ENCODE measurements around the gene TTLL11.

Gene TTLL11

DNA sequence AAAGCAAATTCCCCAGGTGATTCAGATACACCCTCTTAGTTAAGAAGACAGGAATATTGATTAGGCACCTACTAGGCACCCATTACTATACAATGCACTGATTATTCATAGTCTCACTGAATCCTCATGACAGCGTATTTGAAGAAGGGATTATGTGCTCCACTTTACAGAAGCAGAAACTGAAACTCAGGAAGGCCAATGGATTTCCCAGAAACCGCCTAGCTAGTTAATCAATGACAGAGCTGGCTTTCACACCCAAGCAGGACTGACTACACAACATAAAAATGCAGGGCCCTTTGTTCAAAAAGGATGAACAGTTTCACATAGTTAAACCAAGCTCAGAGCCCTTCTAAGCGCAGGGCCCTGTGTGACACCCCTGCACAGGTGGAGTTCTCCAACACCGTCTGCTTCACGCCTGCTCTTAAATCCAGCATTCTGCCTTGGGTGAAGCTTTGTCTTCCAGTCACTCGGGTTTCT lies 117.3 kb downstream of the TTLL11 start:
- DNase-seq (ENCODE audit: low read depth, low spot score): no peak

DNA sequence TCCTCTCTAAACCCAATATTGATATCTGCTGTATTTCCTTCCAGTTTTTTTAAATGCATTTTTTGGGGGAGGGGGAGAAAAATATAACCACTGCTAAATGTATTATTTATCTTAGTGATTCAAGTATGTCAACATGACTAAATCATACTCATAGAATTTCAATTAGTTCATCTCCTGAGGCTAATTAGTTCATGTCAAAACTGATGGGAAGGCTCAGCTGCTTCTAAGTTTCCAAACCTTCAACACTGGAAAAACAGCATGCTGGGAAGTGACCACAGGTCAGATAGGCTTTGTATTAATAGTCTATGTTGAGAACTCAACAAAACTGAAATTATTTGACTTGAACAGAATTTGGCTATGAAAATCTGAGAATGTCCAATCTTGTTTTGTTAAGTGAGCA lies 118.7 kb downstream of the TTLL11 start:
- no peak for DNase-seq (ENCODE audit: low read depth, low spot score)

DNA sequence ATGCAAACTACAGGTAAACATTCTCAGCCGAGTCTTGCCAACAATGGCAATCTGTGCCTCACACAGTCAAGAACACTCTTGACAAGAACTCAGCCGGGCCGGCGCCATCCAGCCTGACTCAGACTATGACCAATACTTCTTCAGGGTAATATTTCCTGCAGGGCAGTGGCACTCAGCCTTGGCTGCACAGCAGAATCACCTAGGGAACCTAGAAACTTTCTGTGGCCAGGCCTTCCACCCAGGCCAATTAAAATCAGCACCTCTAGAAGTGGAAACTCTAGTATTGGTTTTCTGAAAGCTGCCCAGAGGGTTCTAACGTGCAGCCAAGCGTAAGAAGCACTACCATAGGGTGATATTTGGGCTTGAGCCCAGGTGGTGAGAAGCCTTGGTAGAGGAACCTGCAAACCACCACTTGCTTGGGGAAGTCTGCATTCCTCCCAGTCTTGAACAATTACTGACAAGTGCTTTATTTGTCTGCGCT lies 120.6 kb downstream of the TTLL11 start:
- no peak for DNase-seq (ENCODE audit: low read depth, low spot score)

DNA sequence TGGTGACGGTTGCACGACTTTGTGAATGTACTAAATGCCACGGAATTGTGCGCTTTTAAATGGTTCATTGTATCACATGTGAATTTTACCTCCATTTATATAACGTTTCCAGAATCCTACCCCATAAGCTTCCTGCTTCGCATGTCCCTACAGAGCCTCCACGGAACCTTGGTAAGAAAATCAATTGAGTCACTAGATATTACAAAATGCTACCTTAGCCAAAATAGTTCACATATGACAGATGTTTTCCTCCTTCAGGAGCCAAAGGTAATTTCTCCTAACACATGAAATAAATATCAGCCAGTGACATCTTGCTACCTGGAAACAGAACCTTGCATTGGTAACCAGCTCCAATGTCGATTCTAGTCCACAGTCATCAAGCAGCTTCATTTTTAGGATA lies 125.1 kb downstream of the TTLL11 start:
- no peak for DNase-seq (ENCODE audit: low read depth, low spot score)

DNA sequence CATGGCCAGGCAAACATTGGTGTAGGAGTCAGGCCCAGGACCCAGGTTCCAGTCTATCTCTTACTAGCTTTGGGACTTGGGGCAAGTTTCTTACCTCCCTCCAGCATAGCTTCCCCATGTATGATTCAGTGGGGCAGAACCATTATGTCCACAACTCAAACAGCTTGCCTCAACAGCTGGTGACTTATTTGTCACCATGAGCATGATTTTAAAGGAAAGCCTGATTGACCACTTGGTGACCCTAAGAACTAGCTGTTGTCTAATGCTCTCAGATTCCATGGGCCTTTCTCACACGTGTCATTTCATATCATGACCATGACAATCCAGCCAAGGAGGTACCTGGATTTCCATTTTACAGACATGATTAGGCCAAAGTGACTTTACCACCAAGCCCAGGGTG lies 126.4 kb downstream of the TTLL11 start:
- no peak for DNase-seq (ENCODE audit: low read depth, low spot score)

DNA sequence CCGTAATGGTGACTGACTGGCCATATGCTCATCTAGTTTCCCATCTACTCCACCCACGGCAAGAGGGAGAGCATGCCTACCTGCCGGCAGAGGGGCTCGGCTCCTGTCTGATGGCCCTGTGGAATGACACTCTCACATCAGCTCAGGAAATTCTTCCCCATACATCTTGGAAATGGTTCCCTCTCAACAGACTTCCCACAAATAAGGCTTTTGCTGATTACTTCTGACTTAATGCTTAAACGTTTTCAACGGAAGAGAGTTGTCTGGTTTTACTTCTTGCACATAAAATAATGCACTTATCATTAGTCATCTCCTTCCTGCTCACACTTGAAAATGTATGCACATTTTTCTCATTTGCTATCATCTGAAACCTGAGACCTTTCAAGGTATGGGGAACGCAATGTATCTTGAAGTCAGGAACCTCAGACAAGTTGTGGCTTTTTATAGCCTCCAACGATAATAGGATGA lies 129.5 kb downstream of the TTLL11 start:
- no peak for DNase-seq (ENCODE audit: low read depth, low spot score)

DNA sequence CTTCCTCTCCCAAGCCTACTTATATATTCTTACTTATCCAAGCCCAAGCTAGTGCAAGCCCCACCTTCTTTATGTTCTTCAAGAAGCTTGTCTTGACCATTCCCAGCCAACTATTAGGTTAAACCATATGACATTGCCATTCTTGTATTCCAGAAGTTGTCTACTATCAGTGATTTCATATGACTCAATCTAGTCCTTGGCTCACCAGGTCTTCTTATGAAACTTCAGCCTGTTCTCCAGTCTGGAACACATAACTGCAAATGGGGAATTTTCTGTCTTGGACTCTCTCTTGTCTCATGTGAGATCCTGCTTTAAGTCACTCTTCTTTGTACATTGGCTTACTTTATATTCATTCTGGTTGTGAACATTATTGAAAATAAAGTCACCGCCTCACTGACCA lies 130.7 kb downstream of the TTLL11 start:
- DNase-seq (ENCODE audit: low read depth, low spot score): no peak

DNA sequence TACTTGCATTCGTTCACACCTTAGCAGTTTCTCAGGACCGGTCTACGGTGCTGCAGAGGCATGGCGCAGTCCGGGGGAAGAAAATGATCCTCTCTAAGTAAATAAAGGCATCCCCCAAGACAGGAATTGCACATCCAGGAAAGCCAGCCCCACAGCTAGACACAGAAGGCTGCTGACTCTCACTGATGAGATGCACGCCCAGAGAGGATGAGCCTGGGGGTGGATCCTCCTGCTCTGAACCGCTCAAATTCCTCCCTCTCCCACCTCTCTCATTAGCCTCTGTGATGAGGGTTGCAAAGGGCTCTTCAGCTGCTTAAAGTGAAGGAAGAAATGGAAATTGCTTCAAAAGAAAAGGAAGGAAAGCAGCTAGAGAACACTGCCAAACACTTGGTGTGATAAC lies 132.4 kb downstream of the TTLL11 start:
- DNase-seq (ENCODE audit: low read depth, low spot score): no peak

DNA sequence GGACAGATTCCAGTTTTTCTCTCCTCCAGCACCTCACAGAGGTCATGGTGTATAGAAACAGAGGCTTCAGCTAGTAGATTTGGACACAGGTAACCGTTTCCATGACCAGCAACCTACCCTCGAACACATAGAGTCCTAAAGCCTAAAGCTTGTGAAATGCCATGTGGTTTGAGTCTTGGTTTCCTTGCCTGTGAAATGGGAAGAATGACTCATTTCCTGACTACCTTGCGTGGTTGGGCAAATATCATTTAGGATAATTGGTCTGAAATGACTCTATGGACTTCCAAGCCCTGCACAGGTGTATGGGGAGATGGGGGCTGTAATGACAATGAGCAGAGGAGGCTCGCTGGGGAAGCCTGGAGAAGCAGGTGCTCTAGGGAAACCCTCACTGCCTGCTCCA lies 134.6 kb downstream of the TTLL11 start:
- DNase-seq (ENCODE audit: low read depth, low spot score): no peak

DNA sequence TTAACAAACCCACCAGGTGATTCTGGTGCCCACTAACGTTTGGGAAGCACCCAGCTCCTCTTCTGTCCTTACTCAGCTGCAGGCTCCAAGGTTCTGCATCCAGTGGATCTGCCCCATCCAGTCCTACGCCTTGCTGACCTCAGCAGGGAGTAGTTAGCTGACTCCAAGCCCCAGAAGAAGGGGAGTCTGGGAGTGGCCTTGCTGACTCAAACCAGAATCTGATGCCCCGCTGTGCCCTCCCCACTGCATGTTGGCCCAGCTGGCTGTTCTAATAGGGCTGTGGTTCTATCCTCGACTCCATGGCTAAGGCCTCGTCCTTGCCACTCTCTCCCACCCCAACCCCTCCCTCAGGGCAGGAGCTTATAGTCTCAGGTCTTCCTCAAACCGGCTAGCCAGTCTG lies 136.3 kb downstream of the TTLL11 start:
- no peak for DNase-seq (ENCODE audit: low read depth, low spot score)

DNA sequence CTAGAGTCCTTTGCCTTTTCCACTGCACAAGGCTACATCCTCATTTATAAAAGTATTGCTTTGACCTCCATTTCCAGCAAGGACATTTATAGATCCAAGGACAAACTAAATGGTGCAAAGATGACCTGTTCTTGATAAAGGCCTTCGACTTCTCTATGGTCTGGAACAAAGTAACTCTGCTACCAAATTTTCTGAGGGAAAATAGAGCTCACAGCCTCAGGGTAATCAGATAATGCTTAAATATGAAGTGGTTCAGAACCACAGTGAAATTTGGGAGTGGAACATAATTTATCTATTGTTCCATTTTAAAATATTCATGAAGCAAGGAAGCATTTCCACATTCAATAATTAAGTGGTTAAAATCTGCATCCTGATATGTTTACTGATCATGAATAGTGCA lies 137.5 kb downstream of the TTLL11 start:
- no peak for DNase-seq (ENCODE audit: low read depth, low spot score)

DNA sequence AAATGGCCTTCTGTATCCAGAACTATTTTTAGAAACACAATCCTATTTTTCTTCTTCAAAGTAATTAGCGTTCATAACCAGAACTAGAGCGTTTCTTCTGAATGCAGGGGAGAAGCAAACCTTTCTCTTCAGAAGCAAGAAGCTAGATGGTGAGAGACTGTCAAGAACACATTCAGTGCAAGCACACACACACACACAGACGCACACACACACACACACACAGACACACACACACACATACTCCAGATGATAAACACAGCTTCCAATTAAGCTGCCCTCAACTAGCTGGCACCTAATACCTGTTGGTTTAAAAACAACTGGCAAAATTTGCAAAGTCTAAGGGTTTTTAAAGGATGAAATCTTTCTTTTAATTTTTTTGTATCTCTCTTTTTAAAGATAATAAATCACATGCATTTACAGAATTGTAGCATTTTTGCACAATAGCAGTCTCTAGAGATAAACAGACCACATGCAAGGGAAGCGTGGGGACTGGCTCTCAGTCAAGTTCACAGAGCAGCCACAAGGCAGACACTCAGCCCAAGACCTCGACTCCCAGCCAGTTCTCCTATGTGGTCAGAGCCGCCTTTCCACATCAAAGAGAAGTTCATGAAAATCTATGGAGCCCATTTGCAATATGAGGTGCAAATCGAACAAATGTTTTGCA lies 138.5 kb downstream of the TTLL11 start:
- DNase-seq (ENCODE audit: low read depth, low spot score): no peak

DNA sequence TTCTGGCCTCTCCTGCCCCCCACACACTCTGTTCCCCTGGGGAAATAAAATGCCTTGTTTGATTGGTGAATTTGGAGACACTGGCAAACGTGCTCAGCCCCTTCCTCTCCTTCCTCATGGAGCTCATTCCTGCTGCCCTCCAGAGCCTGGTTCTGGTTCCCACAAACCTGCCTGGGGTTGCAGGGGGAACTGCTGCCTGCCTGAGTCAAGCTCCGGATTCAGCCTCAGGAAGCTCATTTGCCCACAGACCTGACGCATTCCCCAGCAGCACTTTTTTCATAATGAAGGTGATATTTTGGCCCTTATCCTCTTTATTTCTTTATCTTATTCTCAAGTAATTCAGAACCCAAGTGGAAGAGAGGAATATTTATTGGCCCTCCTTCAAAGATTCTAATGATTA lies 140.5 kb downstream of the TTLL11 start:
- DNase-seq (ENCODE audit: low read depth, low spot score): no peak

DNA sequence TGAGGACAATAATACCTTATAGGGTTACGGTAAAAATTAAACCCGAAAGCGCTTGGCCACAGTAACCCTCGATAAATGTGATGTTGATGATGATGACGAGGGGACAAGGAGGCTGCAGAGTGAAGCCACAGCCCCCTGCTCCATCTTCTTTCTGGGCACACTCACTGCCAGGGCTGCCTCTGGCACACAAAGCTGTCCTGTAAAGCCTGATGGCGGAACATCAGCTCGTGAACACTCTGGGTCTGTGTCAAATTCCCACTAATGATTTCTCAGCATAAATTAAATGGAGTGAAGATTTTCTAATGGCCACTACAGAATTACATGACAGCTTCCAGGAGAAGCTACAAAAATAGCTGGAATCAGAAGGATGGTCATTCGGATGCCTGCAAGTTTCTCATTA lies 142.2 kb downstream of the TTLL11 start:
- no peak for DNase-seq (ENCODE audit: low read depth, low spot score)

DNA sequence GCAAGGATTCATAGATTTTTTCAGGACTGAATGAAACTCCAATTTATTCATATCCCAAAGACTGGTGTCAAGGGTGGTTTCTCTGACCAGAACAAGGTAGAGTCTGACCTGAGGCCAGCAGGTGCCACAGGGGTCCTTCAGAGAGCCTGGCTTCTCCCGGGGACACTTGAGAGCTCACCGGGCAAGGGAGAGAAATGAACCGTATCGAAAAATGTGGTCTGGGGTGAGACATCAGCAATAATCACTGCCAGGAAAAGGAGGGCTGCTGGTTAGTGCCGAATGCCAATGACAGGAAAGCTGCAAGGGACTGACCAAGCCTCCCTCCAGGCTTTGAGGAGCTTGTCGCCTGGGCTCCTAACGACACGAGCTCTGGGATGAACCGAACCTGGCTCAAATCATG lies 142.7 kb downstream of the TTLL11 start:
- no peak for DNase-seq (ENCODE audit: low read depth, low spot score)

DNA sequence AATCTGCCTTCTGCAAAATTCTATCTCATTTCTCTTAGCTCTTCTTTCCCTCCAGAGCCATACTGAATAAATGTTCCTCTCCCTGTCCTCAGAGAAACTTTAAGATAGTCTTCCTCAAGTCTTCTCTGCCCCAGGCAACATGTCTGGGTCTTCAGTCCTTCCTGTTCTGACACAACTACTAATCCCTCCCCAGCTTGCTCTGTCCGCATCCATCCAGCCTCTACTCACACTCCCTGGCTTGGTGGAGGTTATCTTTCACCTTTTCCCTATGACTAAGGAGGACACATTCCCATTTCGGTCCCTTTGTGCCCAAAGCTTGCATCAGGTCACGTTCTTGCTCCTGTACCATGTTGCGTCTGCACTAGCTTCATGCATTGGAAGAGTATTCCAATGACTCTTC lies 143.3 kb downstream of the TTLL11 start:
- DNase-seq (ENCODE audit: low read depth, low spot score): no peak

DNA sequence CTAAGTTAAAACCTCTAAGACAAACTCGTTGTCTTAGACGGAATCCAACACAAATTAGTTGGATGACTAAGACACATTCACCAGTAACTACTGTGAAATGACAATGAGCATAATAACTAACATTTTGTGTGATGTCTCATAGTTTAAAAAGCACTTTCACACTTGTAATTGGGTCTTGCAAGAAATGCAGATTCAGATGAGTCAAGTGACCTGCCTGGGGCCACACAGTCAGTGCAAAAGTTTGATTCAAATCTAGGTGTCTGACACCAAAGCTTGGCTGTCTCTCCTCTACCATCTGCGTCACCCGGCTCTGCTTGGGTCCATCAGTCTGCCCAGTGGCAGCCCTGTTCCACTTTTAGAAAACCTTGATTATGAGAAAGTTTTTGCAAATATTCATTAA lies 143.7 kb downstream of the TTLL11 start:
- no peak for DNase-seq (ENCODE audit: low read depth, low spot score)

DNA sequence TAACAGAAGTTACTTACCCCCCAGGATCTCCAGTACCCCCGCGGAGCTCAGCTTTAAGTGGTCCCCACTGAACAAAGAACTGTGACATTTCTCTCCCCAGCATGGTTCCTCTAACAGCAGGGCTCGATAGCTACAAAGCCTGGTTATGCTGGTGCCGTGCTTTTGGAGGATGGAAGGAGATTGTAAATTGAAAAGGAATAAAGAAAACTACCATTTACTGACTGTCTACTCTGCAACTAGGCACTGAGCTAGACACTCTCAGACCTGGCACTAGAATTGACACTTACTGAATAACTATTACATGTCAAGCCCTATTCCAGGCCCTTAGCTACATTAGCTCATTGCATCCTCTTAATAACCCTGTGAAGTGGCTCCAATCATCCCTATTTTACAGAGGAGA lies 145.3 kb downstream of the TTLL11 start:
- no peak for DNase-seq (ENCODE audit: low read depth, low spot score)

DNA sequence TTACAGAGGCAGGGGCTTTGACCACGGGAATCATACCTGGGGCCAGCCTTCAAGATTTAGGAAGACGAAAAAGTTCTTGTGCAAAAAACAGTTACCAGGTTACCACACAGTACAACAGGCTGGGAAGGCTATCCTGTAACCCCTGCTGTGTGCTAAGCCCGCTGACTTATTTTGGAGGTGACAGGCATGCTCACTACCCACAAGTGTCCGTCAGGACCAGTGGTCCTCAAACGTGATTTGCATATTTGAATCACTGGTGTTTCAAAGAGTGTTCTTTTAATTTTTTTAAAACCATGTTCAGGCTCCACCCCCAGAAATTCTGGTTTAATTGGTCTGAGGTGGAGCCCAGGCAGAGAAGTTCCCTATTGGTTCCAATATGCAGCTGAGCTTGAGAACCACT lies 146.6 kb downstream of the TTLL11 start:
- DNase-seq (ENCODE audit: low read depth, low spot score): no peak

DNA sequence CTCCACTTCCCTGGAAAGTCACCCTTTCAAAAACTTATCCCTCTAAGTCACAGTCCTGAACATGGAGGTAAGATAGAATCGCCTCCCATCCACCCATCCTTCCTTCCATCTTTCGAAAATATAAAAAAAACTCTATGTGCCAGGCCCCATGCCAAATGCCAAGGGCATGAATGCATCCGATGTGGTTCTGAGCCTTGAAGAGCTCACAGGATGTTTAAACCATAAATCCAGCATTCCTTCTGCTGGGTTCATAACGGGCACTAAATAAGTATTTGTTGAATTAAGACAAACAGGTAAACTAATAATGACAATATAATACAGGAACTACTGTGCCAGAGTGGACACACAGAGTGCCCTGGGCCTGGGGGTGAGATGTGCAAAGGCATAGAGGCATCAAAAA lies 147.3 kb downstream of the TTLL11 start:
- no peak for DNase-seq (ENCODE audit: low read depth, low spot score)

DNA sequence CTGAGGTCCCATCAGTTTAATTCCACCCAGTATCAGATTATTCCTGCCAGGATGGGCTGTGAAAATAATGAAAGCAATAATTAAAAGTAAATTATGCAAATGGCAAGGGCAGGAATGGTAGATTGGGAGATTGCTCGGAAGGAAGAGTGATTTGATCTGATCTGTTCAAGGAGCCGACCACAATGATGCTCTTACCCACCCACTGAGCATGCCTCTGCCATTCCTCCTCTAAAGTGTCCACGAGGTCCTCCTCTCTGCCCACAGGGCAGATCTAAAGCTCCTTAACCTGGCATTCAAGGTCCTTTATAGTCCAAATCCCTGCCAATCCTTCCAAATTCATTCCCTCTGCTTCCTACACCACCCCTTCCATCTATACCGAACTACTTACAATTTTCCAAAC lies 147.8 kb downstream of the TTLL11 start:
- DNase-seq (ENCODE audit: low read depth, low spot score): no peak

DNA sequence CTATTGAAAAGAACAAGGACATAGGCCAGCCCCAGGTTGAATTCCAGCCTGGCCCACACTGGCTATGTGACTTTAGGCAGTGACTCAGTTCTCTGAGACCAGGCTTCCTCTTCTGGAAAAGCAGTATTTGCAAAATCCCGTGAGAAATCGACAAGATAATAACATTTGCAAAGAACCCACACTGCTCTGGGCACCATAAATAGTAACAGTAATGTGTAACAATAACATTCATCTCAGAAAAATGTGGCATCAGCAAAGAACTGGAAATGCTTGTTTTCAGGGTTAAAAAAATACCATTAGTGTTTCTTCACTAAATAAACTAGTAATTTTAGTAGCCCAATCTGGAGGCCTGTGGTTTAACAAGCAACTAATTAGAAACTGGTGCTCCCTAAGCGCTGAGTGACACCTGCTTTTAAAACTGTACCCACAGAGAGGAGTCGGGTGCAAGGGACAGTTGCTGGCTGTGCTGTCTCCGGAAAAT lies 148.4 kb downstream of the TTLL11 start:
- no peak for DNase-seq (ENCODE audit: low read depth, low spot score)

DNA sequence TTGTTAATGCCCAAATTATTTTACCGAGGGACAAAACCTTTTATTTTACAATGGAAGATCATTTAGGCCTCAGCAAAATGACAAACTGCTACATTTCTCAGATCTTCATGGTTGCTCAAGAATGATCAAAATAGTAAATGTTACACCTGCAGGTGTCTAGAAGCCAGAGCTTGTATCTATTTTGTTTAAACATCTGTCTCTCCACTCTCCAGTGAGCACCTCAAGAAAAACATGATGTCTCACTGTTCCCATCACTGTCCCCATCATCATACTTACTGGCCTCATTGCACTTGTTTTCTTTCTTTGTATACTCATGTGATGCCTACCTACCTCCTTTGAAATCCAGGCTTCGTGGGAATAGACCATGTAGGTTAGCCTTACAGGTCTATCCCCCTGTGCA lies 149.6 kb downstream of the TTLL11 start:
- no peak for DNase-seq (ENCODE audit: low read depth, low spot score)

DNA sequence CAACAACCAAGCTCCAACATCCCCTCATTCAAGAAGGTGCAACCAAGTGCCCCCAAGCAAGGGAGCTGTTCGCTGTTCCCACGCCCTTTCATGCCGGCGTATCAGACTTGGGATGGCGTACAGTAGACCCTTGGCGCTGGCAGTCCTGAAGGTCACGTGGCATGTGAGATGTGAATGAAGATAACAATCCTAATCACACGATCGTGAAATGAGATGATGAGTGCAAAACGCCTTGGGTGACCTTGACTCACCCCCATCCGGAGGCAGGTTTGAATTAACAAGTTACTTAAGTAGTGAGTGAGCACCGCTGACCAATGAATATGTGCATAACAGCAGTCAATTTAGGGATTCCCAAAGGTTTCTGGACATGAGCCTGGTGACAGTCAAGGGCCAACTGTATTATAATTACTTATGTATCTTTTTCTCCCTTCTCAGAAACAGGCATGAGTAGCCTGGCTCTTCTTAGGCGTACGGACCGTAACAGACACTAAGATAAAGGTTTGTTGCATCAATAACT lies 150.2 kb downstream of the TTLL11 start:
- DNase-seq (ENCODE audit: low read depth, low spot score): no peak
